ENCODE results near the gene CRTC3. TPM values are rescaled to one million over a fixed set of nuclear protein-coding genes. Genes with fewer than 3 reads are reported as not detected.
"Not testable (repeated sequence)": the region's sequence is repeated elsewhere in the genome, so short reads cannot be mapped to it uniquely, and the experiment has no call there.

The CRTC3 gene
- total and polyA plus RNA-seq, 2 experiments from 2014 or later, result 15.7 to 17.6 TPM

- Histone ChIP-seq H3K27ac (no peak overlapping the region), H4K20me1 (ENCODE audit: insufficient read depth, poor library complexity, severe bottlenecking) (no peaks in the 10 kb centered on the region), H3K4me1 (ENCODE audit: insufficient read depth) (no peaks in the 10 kb centered on the region), H3K27me3 (no peaks in the 10 kb centered on the region), H3K4me3 (no peak overlapping the region), H3K4me2 (no peak overlapping the region), H3K9me2 (replicated peaks; ENCODE audit: insufficient read depth) (no peaks in the 10 kb centered on the region), H3K9me3 (ENCODE audit: low read depth) (no peaks in the 10 kb centered on the region), H3K79me2 (no peaks in the 10 kb centered on the region), H2AFZ (no peak overlapping the region), H3K36me3 (replicated peaks; ENCODE audit: insufficient read depth, low read depth) (no peaks in the 10 kb centered on the region)
- TF ChIP-seq CTCF (IDR thresholded peaks at IDR 0.05; ENCODE audit: poor library complexity) (no peak), EZH2 (IDR thresholded peaks at IDR 0.05; ENCODE audit: borderline replicate concordance) (no peak), EZH2phosphoT487 (IDR thresholded peaks at IDR 0.05; ENCODE audit: low read depth, severe bottlenecking, unreplicated experiment) (no peak)
- 77% methylated on average over 3 of the region's 3 CpGs for WGBS (ENCODE audit: low lambda C conversion rate, missing lambda C conversion rate)
- DNase-seq (ENCODE audit: low spot score), result no peak
These were observed 32.3 kb upstream of the CRTC3 start for GRCh38 chr15:90497376-90497775.

GRCh38 chr15:90497912-90498311, 31.8 kb upstream of the CRTC3 start:
- Histone ChIP-seq H3K9me2 (replicated peaks; ENCODE audit: insufficient read depth) (no peaks in the 10 kb centered on the region), H3K4me1 (ENCODE audit: insufficient read depth) (no peaks in the 10 kb centered on the region), H3K4me2 (no peak overlapping the region), H3K4me3 (no peak overlapping the region), H3K27me3 (no peaks in the 10 kb centered on the region), H3K36me3 (replicated peaks; ENCODE audit: insufficient read depth, low read depth) (no peaks in the 10 kb centered on the region), H3K9me3 (ENCODE audit: low read depth) (no peaks in the 10 kb centered on the region), H4K20me1 (ENCODE audit: insufficient read depth, poor library complexity, severe bottlenecking) (no peaks in the 10 kb centered on the region), H3K79me2 (no peaks in the 10 kb centered on the region), H2AFZ (no peak overlapping the region), H3K27ac (no peak overlapping the region)
- WGBS (ENCODE audit: low lambda C conversion rate, missing lambda C conversion rate), result 78% methylated on average over 6 of the region's 6 CpGs
- TF ChIP-seq EZH2phosphoT487 (IDR thresholded peaks at IDR 0.05; ENCODE audit: low read depth, severe bottlenecking, unreplicated experiment) (no peak), EZH2 (IDR thresholded peaks at IDR 0.05; ENCODE audit: borderline replicate concordance) (no peak), CTCF (IDR thresholded peaks at IDR 0.05; ENCODE audit: poor library complexity) (no peak)
- DNase-seq (ENCODE audit: low spot score), result peak; percentile 64

- no peak overlapping the region for H3K4me2 ChIP-seq
- no peaks in the 10 kb centered on the region for H3K79me2 ChIP-seq
- no peaks in the 10 kb centered on the region for H3K9me3 ChIP-seq (ENCODE audit: low read depth)
- no peak overlapping the region for H3K4me3 ChIP-seq
- no peak overlapping the region for H2AFZ ChIP-seq
- TF ChIP-seq EZH2phosphoT487 (IDR thresholded peaks at IDR 0.05; ENCODE audit: low read depth, severe bottlenecking, unreplicated experiment) (no peak), CTCF (IDR thresholded peaks at IDR 0.05; ENCODE audit: poor library complexity) (no peak), EZH2 (IDR thresholded peaks at IDR 0.05; ENCODE audit: borderline replicate concordance) (no peak)
- H3K27me3 ChIP-seq, result no peaks in the 10 kb centered on the region
- no peaks in the 10 kb centered on the region for H3K36me3 ChIP-seq (replicated peaks; ENCODE audit: insufficient read depth, low read depth)
- H3K4me1 ChIP-seq (ENCODE audit: insufficient read depth), result no peaks in the 10 kb centered on the region
- no peak for DNase-seq (ENCODE audit: low spot score)
- 100% methylated on average over 2 of the region's 2 CpGs for WGBS (ENCODE audit: low lambda C conversion rate, missing lambda C conversion rate)
- H4K20me1 ChIP-seq (ENCODE audit: insufficient read depth, poor library complexity, severe bottlenecking), result no peaks in the 10 kb centered on the region
- no peaks in the 10 kb centered on the region for H3K9me2 ChIP-seq (replicated peaks; ENCODE audit: insufficient read depth)
- H3K27ac ChIP-seq, result no peak overlapping the region
These were observed 29.6 kb upstream of the CRTC3 start for GRCh38 chr15:90500171-90500570.

GRCh38 chr15:90501898-90502297, 27.8 kb upstream of the CRTC3 start:
- H3K9me3 ChIP-seq (ENCODE audit: low read depth), result no peaks in the 10 kb centered on the region
- no peak overlapping the region for H3K4me3 ChIP-seq
- no peak overlapping the region for H2AFZ ChIP-seq
- no peaks in the 10 kb centered on the region for H3K36me3 ChIP-seq (replicated peaks; ENCODE audit: insufficient read depth, low read depth)
- no peak for TF ChIP-seq EZH2 (IDR thresholded peaks at IDR 0.05; ENCODE audit: borderline replicate concordance)
- TF ChIP-seq CTCF (IDR thresholded peaks at IDR 0.05; ENCODE audit: poor library complexity), result no peak
- TF ChIP-seq EZH2phosphoT487 (IDR thresholded peaks at IDR 0.05; ENCODE audit: low read depth, severe bottlenecking, unreplicated experiment), result no peak
- no peak for DNase-seq (ENCODE audit: low spot score)
- H3K27me3 ChIP-seq, result no peaks in the 10 kb centered on the region
- 90% methylated on average over 4 of the region's 4 CpGs for WGBS (ENCODE audit: low lambda C conversion rate, missing lambda C conversion rate)
- no peaks in the 10 kb centered on the region for H3K9me2 ChIP-seq (replicated peaks; ENCODE audit: insufficient read depth)
- H4K20me1 ChIP-seq (ENCODE audit: insufficient read depth, poor library complexity, severe bottlenecking), result no peaks in the 10 kb centered on the region
- no peaks in the 10 kb centered on the region for H3K79me2 ChIP-seq
- H3K4me2 ChIP-seq, result no peak overlapping the region
- no peak overlapping the region for H3K27ac ChIP-seq
- H3K4me1 ChIP-seq (ENCODE audit: insufficient read depth), result no peaks in the 10 kb centered on the region

- H3K79me2 ChIP-seq; H3K9me3 ChIP-seq (ENCODE audit: low read depth); DNase-seq (ENCODE audit: low spot score); H3K27ac ChIP-seq; H3K4me3 ChIP-seq; H4K20me1 ChIP-seq (ENCODE audit: insufficient read depth, poor library complexity, severe bottlenecking); H3K9me2 ChIP-seq (replicated peaks; ENCODE audit: insufficient read depth); H3K4me1 ChIP-seq (ENCODE audit: insufficient read depth); H3K27me3 ChIP-seq; H3K4me2 ChIP-seq; H2AFZ ChIP-seq; H3K36me3 ChIP-seq (replicated peaks; ENCODE audit: insufficient read depth, low read depth): not testable (repeated sequence)
- 94% methylated on average over 29 of the region's 29 CpGs for WGBS (ENCODE audit: low lambda C conversion rate, missing lambda C conversion rate)
These were observed 18.9 kb upstream of the CRTC3 start for GRCh38 chr15:90510781-90511180.
